Measurements from ENCODE around the gene NFIB. TPM values are rescaled to one million over a fixed set of nuclear protein-coding genes. Genes with fewer than 3 reads are reported as not detected.

The NFIB gene
- total RNA-seq (2014; rRNA removed; shearing (Covaris generic)) = 3.4 and 5.3 TPM in 2 replicates
- polyA plus RNA-seq (2016; fragmentation: Nextera tagmentation; extraction: Ambion mirVana) = 5.8 and 6.0 TPM in 2 replicates

- peaks cover 17% of the 10 kb centered on the region; the same call in 1 of the 2 replicates for H3F3A ChIP-seq (ENCODE audit: insufficient read depth)
- H3K9ac ChIP-seq = peak within 1 kb of the TSS; percentile 67
- H3K27me3 ChIP-seq (replicated peaks; ENCODE audit: insufficient read depth) = no peaks in the 10 kb centered on the region
- TF ChIP-seq EZH2phosphoT487 (IDR thresholded peaks at IDR 0.05; ENCODE audit: insufficient read depth, low read depth) (no peak), EZH2 (IDR thresholded peaks at IDR 0.05; ENCODE audit: insufficient read depth, poor library complexity, severe bottlenecking) (no peak)
- H3K4me2 ChIP-seq (ENCODE audit: unreplicated experiment) = peak within 1 kb of the TSS; percentile 88
- H4K20me1 ChIP-seq (ENCODE audit: insufficient read depth) = no peaks in the 10 kb centered on the region
- H3K36me3 ChIP-seq (ENCODE audit: low read depth) = no peaks in the 10 kb centered on the region
- H3K27ac ChIP-seq = no peak within 1 kb of the TSS
- no peaks in the 10 kb centered on the region for H3K4me1 ChIP-seq (ENCODE audit: insufficient read depth)
- WGBS, 2 experiments (ENCODE audit: low coverage in 1 of 2, low lambda C conversion rate in 2 of 2, missing lambda C conversion rate in 2 of 2) = 0% methylated on average over 7 to 51 of the region's 63 CpGs
- no peaks in the 10 kb centered on the region; the same call in 1 of the 2 replicates for H3K79me2 ChIP-seq (ENCODE audit: insufficient read depth)
- DNase-seq = peak; percentile 77
- in situ Hi-C loops (cut with MboI) = no loop called here
- peak within 1 kb of the TSS; percentile 86 for H2AFZ ChIP-seq
- H3K9me3 ChIP-seq (ENCODE audit: low read depth) = no peaks in the 10 kb centered on the region
- H3K4me3 ChIP-seq = peak within 1 kb of the TSS; percentile 98
- H3K9me2 ChIP-seq (ENCODE audit: insufficient read depth) = no peaks in the 10 kb centered on the region
Measured at GRCh38 chr9:14313951-14314423, at the start of gene NFIB. Gene NFIB (minus strand): TSS chr9:14314141. CDS start chr9:14313511, 630 bp downstream.

- no peak overlapping the region for H3K27ac ChIP-seq
Measured at GRCh38 chr9:14362175-14362574, 48.2 kb upstream of the NFIB start.

GRCh38 chr9:14361074-14361473 lies 47.1 kb upstream of the NFIB start:
- Histone ChIP-seq H3K4me2 (ENCODE audit: unreplicated experiment) (peak overlapping the region; percentile 50), H3K9me3 (ENCODE audit: low read depth) (no peaks in the 10 kb centered on the region)

More at GRCh38 chr9:14362175-14362574, 48.2 kb upstream of the NFIB start:
- in situ Hi-C loops (cut with MboI) = no loop called here
- no peaks in the 10 kb centered on the region for H3K36me3 ChIP-seq (ENCODE audit: low read depth)
- H3K9me2 ChIP-seq (ENCODE audit: insufficient read depth) = no peaks in the 10 kb centered on the region
- no peak overlapping the region for H2AFZ ChIP-seq
- no peaks in the 10 kb centered on the region for H3K79me2 ChIP-seq (ENCODE audit: insufficient read depth)
- H3K9ac ChIP-seq = no peak overlapping the region
- peak overlapping the region; percentile 50 for H3K4me2 ChIP-seq (ENCODE audit: unreplicated experiment)
- H3F3A ChIP-seq (ENCODE audit: insufficient read depth) = peaks cover 47% of the 10 kb centered on the region
- DNase-seq = peak; percentile 75
- H4K20me1 ChIP-seq (ENCODE audit: insufficient read depth) = no peaks in the 10 kb centered on the region
- 50 to 56% methylated on average over 1 of the region's 1 CpG for WGBS, 2 experiments (ENCODE audit: low coverage in 1 of 2, low lambda C conversion rate in 2 of 2, missing lambda C conversion rate in 2 of 2)
- peaks cover 50% of the 10 kb centered on the region for H3K4me1 ChIP-seq (ENCODE audit: insufficient read depth)
- H3K27me3 ChIP-seq (replicated peaks; ENCODE audit: insufficient read depth) = 0 out of 2 replicates have a peak, but pooled peaks cover 7% of the 10 kb centered on the region
- no peak overlapping the region for H3K4me3 ChIP-seq
- no peaks in the 10 kb centered on the region for H3K9me3 ChIP-seq (ENCODE audit: low read depth)
- TF ChIP-seq EZH2 (IDR thresholded peaks at IDR 0.05; ENCODE audit: insufficient read depth, poor library complexity, severe bottlenecking) (no peak), EZH2phosphoT487 (IDR thresholded peaks at IDR 0.05; ENCODE audit: insufficient read depth, low read depth) (no peak)

DNA sequence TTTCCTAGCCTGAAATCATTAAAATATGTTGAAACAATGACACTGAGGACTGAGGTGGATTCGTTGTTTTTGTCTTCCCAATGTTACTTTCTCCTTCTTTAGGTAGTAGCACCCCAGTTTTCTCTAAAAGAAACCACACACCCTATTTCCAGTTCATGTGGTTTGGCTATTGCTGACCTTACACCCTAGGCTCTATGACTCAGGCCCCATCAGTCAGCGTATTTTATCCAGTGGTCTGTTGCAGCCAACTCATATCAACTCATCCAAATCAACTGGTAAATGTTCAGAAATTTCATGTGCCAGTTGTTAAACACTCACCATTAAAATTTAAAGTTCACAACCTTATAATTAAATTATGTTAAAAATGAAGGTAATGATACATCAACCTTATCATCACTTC lies 44.6 kb upstream of the NFIB start:
- H3F3A ChIP-seq (ENCODE audit: insufficient read depth) = peaks cover 16% of the 10 kb centered on the region
- H3K4me2 ChIP-seq (ENCODE audit: unreplicated experiment) = no peak overlapping the region
- peaks cover 32% of the 10 kb centered on the region for H3K27me3 ChIP-seq (replicated peaks; ENCODE audit: insufficient read depth)
- no peaks in the 10 kb centered on the region for H4K20me1 ChIP-seq (ENCODE audit: insufficient read depth)
- in situ Hi-C loops (cut with MboI) = no loop called here
- H3K27ac ChIP-seq = no peak overlapping the region
- 49 to 50% methylated on average over 2 of the region's 2 CpGs for WGBS, 2 experiments (ENCODE audit: low coverage in 1 of 2, low lambda C conversion rate in 2 of 2, missing lambda C conversion rate in 2 of 2)
- TF ChIP-seq EZH2 (IDR thresholded peaks at IDR 0.05; ENCODE audit: insufficient read depth, poor library complexity, severe bottlenecking) = no peak
- TF ChIP-seq EZH2phosphoT487 (IDR thresholded peaks at IDR 0.05; ENCODE audit: insufficient read depth, low read depth) = no peak
- H3K4me1 ChIP-seq (ENCODE audit: insufficient read depth) = peaks cover 28% of the 10 kb centered on the region
- no peaks in the 10 kb centered on the region for H3K36me3 ChIP-seq (ENCODE audit: low read depth)
- H3K9me3 ChIP-seq (ENCODE audit: low read depth) = no peaks in the 10 kb centered on the region
- H2AFZ ChIP-seq = no peak overlapping the region
- peak; percentile 44 for DNase-seq
- no peak overlapping the region for H3K4me3 ChIP-seq
- H3K9ac ChIP-seq = no peak overlapping the region
- H3K9me2 ChIP-seq (ENCODE audit: insufficient read depth) = no peaks in the 10 kb centered on the region
- H3K79me2 ChIP-seq (ENCODE audit: insufficient read depth) = no peaks in the 10 kb centered on the region

More at GRCh38 chr9:14361074-14361473, 47.1 kb upstream of the NFIB start:
- Histone ChIP-seq H3K36me3 (ENCODE audit: low read depth) (no peaks in the 10 kb centered on the region), H3K79me2 (ENCODE audit: insufficient read depth) (no peaks in the 10 kb centered on the region), H2AFZ (no peak overlapping the region), H3K9ac (no peak overlapping the region), H3K9me2 (ENCODE audit: insufficient read depth) (no peaks in the 10 kb centered on the region), H3K27me3 (replicated peaks; ENCODE audit: insufficient read depth) (0 out of 2 replicates have a peak, but pooled peaks cover 18% of the 10 kb centered on the region), H3F3A (ENCODE audit: insufficient read depth) (peaks cover 37% of the 10 kb centered on the region), H3K27ac (no peak overlapping the region), H4K20me1 (ENCODE audit: insufficient read depth) (no peaks in the 10 kb centered on the region), H3K4me3 (no peak overlapping the region), H3K4me1 (ENCODE audit: insufficient read depth) (peaks cover 42% of the 10 kb centered on the region)
- no peak for TF ChIP-seq EZH2phosphoT487 (IDR thresholded peaks at IDR 0.05; ENCODE audit: insufficient read depth, low read depth)
- TF ChIP-seq EZH2 (IDR thresholded peaks at IDR 0.05; ENCODE audit: insufficient read depth, poor library complexity, severe bottlenecking) = no peak
- in situ Hi-C loops (cut with MboI) = no loop called here
- peak; percentile 59 for DNase-seq

Measured in GM23248 (cell line).